ENCODE measurements around the gene CDH23.

GRCh38 chr10:71664585-71664984, 267.9 kb downstream of the CDH23 start:
- TF ChIP-seq POLR2A (IDR thresholded peaks at IDR 0.05) = no peak
- TF ChIP-seq, protein P1, sequence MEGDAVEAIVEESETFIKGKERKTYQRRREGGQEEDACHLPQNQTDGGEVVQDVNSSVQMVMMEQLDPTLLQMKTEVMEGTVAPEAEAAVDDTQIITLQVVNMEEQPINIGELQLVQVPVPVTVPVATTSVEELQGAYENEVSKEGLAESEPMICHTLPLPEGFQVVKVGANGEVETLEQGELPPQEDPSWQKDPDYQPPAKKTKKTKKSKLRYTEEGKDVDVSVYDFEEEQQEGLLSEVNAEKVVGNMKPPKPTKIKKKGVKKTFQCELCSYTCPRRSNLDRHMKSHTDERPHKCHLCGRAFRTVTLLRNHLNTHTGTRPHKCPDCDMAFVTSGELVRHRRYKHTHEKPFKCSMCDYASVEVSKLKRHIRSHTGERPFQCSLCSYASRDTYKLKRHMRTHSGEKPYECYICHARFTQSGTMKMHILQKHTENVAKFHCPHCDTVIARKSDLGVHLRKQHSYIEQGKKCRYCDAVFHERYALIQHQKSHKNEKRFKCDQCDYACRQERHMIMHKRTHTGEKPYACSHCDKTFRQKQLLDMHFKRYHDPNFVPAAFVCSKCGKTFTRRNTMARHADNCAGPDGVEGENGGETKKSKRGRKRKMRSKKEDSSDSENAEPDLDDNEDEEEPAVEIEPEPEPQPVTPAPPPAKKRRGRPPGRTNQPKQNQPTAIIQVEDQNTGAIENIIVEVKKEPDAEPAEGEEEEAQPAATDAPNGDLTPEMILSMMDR (IDR thresholded peaks at IDR 0.05) = no peak
